MM.1S (cell line): Measurements from ENCODE around the gene PRKAG2.

Experiments used
- EZH2 ChIP-seq: fragments of 300-600 bp; sonication (generic); optimal IDR thresholded peaks from 2 replicates; pipeline ENCODE3; 2017; ENCODE audit warnings: low read depth, mild to moderate bottlenecking, antibody characterized with exemption, low read length, mixed read lengths
- TF ChIP-seq, protein P1 (sequence below): fragments of 300-600 bp; sonication (generic); IDR thresholded peaks from 2 replicates; pipeline ENCODE4 v1.5.1; 2016; ENCODE audit warnings: antibody characterized with exemption, low read length, mixed read lengths

DNA sequence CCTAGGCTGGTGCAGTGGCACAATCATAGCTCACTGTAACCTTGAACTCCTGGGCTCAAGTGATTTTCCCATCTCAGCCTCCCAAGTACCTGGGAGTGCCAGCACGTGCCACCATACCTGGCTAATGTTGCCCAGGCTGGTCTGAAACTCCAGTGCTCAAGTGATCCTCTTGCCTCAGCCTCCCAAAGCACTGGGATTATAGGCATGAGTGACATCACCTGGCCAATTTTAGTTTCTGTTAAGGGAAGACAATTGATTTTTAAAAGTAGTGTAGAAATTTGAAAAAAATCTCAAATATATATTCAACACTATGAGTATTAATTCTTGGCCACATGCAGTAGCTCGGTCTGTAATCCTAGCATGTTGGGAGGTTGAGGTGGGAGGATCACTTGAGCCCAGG is 235.3 kb downstream of the PRKAG2 start:
- TF ChIP-seq EZH2: no peak
- TF ChIP-seq, protein P1, sequence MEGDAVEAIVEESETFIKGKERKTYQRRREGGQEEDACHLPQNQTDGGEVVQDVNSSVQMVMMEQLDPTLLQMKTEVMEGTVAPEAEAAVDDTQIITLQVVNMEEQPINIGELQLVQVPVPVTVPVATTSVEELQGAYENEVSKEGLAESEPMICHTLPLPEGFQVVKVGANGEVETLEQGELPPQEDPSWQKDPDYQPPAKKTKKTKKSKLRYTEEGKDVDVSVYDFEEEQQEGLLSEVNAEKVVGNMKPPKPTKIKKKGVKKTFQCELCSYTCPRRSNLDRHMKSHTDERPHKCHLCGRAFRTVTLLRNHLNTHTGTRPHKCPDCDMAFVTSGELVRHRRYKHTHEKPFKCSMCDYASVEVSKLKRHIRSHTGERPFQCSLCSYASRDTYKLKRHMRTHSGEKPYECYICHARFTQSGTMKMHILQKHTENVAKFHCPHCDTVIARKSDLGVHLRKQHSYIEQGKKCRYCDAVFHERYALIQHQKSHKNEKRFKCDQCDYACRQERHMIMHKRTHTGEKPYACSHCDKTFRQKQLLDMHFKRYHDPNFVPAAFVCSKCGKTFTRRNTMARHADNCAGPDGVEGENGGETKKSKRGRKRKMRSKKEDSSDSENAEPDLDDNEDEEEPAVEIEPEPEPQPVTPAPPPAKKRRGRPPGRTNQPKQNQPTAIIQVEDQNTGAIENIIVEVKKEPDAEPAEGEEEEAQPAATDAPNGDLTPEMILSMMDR: no peak
